ENCODE measurements around the gene TLR8.
A peak's percentile ranks its signal among the peaks of the same experiment; 100 is the strongest.
"Not testable (repeated sequence)": the region's sequence is repeated elsewhere in the genome, so short reads cannot be mapped to it uniquely, and the experiment has no call there.

Gene TLR8

GRCh38 chrX:12899506-12899905 lies 6.9 kb upstream of the TLR8 start:
- no peak for DNase-seq

DNA sequence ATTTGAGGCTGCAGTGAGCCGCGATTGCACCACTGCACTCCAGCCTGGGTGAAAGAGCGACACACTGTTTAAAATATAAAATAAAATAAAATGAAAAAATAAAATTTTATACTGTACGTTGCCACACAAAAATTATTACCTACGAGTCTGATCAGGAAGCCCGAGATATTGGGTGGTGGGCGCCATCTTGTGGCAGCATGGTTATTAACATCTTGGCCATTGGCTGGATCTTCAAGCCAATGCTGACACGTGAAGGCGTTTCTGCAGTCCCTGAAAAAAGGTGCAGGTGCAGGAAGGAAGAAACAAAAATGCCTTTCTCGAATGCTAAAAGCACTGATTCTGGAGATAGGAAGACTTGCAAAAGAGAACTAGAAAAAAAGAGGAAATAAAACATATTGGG lies 4.9 kb upstream of the TLR8 start:
- DNase-seq: peak; percentile 59

DNA sequence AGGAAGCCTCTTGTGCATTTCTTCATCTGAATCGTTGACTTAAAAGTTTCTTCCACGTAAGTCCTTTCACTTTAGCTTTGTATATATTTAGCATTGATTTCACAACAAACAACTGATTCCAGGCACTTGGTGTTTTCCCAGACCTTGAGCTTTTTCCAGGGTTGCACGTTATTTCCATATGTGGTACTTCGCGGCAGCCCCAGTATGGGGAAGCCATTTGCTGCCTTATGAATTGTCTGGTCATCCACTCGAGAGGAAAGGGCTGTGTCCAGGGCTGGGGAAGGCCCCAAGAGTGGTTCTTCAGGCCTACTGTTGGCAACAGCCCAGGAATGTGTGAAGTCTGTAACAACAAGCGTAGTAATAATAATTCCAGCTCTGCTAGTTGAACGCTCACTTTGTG lies 2.8 kb upstream of the TLR8 start:
- no peak for DNase-seq

- DNase-seq: no peak
Measured at GRCh38 chrX:12910423-12911121, 4.2 kb downstream of the TLR8 start.

DNA sequence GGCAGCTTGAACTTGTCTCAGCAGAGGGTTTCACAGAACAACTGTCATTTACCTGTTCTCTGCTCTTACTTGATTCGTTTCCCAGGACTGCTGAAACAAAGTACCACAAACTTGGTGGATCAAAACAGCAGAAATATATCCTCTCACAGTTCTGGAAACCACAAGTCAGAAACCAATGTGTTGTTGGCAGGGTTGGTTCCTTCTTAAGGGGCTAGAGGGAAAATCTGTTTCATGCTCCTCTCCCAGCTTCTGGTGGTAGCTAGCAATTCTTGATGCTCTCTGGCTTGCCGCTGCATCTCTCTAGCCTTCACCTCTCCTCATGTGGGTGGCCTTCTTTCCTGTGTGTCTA lies 4.7 kb downstream of the TLR8 start:
- DNase-seq: no peak

DNA sequence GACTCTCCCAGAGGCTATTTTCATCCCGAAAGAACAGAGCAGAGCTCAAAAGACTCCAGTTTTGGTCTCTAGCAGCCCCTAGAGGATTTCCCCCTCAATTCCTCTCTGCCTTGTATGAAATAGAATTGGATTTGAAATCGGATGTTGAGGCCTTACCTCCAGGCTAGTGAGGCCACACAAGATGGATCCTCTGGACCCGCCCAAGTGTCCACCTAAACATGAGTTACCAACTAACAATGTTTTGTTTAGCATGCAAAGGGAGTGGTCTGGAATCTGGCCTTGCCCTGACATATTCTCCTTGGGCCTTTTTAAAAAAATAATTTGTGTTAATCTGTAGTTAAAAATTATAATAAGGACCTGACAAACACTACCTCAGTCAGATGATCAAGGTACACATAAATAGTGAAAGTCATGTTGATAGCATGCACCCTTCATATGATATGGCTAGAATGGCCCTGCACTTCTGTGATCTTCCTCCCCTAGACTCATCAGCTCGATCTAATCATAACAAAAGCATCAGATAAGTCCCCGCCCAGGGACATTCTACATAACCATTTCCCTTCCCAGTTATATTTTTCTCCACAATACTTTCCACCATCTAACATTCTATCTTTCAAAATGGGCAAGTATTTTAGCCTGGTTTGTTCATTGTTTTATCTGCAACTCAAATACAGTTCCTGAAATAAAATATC lies 6.5 kb downstream of the TLR8 start:
- DNase-seq: no peak

- no peak for DNase-seq
Measured at GRCh38 chrX:12917753-12918152, 11.3 kb downstream of the TLR8 start.

DNA sequence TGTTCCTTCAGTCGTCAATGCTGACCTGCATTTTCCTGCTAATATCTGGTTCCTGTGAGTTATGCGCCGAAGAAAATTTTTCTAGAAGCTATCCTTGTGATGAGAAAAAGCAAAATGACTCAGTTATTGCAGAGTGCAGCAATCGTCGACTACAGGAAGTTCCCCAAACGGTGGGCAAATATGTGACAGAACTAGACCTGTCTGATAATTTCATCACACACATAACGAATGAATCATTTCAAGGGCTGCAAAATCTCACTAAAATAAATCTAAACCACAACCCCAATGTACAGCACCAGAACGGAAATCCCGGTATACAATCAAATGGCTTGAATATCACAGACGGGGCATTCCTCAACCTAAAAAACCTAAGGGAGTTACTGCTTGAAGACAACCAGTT lies 12.6 kb downstream of the TLR8 start:
- no peak for DNase-seq

- DNase-seq: no peak
Measured at GRCh38 chrX:12919620-12920019, 13.2 kb downstream of the TLR8 start.

DNA sequence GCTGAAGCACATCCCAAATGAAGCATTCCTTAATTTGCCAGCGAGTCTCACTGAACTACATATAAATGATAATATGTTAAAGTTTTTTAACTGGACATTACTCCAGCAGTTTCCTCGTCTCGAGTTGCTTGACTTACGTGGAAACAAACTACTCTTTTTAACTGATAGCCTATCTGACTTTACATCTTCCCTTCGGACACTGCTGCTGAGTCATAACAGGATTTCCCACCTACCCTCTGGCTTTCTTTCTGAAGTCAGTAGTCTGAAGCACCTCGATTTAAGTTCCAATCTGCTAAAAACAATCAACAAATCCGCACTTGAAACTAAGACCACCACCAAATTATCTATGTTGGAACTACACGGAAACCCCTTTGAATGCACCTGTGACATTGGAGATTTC lies 14.6 kb downstream of the TLR8 start:
- DNase-seq: no peak

GRCh38 chrX:12921886-12922598 lies 15.6 kb downstream of the TLR8 start:
- DNase-seq: no peak

- DNase-seq: no peak
Measured at GRCh38 chrX:12922599-12922919, 16.1 kb downstream of the TLR8 start.

- DNase-seq: no peak
Measured at GRCh38 chrX:12929701-12930100, 23.3 kb downstream of the TLR8 start.

DNA sequence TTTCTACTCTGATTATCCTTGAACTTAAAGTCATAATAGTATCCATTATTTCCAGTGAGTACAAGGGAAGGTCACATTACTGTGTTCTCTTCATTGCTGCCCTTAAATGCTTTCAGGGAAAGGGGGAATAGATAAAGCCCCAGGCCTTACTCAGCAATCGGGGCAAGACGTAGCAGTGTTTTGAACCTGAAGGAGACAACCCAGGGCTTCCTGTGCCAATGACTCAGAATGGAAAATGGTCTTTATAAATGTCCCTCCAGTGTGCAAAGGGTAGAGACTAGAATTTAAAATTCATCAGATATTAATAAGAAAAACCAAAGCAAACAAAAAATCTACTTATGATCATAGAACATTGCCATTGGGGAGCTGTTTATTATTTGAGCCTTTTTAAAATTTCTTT lies 23.7 kb downstream of the TLR8 start:
- no peak for DNase-seq

- DNase-seq: no peak
Measured at GRCh38 chrX:12932244-12932643, 25.8 kb downstream of the TLR8 start.

DNA sequence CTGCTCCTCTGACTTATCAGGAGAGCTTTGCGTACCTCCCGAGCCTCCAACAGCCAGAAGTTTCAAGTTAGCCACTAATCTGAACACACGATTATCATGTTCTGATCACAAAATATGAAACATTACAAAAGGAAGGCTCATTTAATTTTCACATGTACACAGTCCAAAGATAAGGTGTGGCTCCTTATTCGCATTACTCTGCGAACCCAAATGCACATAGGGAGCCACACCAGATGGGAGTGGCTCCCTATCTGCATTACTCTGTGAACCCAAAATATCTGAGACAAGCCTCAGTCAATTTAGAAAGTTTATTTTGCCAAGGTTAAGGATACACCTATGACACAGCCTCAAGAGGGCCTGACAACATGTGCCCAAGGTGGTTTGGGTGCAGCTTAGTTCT lies 28.4 kb downstream of the TLR8 start:
- no peak for DNase-seq

DNA sequence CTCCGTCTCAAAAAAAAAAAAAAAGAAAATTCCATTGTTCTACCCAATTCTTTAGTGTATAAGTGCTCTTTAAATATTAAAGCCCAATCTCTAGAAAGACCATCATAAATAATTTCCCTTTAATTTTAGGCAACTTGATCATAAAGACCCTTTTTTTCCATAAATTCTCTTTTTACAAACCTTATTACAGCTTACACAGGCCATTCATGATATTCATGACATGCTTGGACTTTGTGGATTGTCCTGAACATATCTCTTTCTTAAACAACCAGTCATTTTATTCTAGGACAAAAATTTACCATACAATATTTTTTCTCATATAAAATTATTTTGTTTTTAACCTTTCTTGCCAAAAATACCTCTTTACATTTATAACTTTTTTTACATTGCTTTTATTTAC lies 30.5 kb downstream of the TLR8 start:
- no peak for DNase-seq

- DNase-seq: not testable (repeated sequence)
Measured at GRCh38 chrX:12940471-12940870, 34.1 kb downstream of the TLR8 start.

DNA sequence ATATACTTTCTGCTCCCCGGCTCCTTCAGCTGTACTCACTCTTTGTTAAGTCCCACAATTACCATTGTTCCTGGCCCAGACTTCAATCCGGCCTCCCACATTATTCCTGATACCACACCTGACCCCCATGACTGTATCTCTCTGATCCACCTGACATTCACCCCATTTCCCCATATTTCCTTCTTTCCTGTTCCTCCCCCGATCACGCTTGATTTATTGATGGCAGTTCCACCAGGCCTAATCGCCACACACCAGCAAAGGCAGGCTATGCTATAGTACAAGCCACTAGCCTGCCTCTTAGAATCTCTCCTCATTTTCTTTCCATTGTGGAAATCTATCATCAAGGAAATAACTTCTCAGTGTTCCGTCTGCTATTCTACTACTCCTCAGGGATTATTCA lies 37.2 kb downstream of the TLR8 start:
- not testable (repeated sequence) for DNase-seq

DNA sequence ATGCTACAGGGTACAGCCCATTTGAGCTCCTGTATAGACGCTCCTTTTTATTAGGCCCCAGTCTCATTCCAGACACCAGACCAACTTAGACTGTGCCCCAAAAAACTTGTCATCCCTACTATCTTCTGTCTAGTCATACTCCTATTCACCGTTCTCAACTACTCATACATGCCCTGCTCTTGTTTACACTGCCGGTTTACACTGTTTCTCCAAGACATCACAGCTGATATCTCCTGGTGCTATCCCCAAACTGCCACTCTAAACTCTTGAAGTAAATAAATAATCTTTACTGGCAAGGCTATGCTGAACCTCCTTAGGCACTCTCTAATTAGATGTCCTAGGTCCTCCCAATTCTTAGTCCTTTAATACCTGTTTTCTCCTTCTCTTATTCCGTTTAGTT lies 38.0 kb downstream of the TLR8 start:
- not testable (repeated sequence) for DNase-seq

- DNase-seq: no peak
Measured at GRCh38 chrX:12945494-12945893, 39.1 kb downstream of the TLR8 start.

- DNase-seq: no peak
Measured at GRCh38 chrX:12946406-12946805, 40.0 kb downstream of the TLR8 start.

GRCh38 chrX:12946838-12947544 lies 40.6 kb downstream of the TLR8 start:
- DNase-seq: peak; percentile 85
